HG03432 (cell line): ENCODE results near the gene PLEKHA6.

ENCODE experiments used
- ATAC-seq: cut with Tn5 transposase; IDR thresholded peaks from one replicate; pipeline ENCODE4 v1.9.1; 2021; ENCODE audit warnings: mild to moderate bottlenecking, moderate library complexity; ENCODE audit not compliant: unreplicated experiment

Gene PLEKHA6

DNA sequence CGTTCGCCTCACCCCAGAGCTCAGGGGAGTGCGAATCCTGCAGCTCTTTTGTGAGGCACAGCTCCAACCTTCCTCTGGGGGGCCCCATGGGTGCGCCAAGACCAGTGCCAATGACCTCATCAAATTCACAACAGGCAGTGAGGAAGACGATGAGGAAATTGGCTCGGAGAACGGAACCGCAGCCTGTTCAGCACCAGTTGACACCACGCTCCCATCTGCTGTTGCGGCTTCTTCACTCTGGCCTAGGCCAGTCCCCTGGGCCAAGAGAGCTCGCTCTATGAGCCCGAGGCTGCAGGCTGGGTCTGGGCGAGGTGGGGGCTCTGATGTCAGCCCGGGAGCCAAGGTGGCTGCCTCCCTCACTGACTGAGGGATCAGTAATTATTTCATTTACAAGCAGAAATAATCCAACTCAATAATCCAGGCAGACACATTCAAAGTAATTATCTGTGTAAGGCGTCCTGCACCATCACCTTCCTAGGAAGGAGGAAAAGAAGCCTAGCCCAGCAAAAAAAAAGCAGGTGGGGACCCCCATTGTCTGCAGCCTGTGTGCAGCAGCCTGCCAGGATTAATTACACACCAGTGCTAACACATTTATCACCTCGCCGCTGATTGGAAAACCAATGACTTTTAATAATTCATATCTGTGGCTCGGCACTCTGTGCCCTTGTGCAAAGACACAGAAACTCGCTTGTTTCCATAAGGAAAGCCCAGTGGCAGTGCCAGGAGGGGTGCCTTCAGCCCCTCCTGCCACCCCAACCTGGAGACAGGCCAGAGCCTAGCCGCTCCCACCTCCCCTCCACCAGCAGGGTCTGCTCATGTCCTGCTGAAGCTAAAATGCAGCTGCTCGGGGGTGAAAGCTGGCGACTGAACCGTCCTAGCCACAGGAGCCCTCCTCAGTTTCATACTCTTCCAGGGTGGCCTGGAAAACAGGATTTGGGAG lies 1.9 kb downstream of the PLEKHA6 start:
- ATAC-seq = no peak

DNA sequence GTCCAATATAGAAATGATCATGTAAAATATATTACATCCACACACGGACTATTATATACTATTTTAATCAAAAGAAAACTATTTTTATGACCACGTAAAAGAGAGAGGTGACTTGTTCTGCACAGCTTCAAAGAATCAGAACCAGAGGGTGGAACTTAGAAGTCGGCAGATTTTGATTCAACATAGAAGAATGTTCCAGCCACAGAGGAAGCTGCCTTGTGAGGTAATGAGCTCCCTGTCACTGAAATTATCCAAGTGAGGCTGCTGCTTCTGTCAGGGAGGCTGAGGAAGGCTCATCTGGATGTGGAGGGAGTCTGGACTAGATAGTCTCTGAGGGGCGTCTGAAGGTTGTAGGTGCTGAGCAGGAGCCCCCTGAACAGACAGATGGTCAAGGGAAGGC lies 2.7 kb downstream of the PLEKHA6 start:
- no peak for ATAC-seq

DNA sequence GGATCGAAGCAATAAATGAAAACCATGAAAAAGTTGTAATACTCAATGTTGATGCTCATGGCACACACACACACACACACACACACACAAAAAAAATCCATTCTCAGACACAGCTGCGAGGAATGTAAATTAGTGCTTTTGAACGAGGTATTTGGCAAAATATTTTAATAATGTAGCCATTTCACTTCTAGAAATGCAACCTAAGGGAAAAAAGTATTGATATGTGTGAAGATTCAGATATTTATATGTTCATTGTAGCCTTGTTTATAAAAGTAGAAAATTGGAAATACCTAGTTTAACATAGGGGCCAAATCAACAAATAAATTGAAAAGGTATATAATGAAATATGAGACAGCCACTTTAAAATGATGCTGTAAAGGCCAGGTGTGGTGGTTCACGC lies 3.8 kb downstream of the PLEKHA6 start:
- no peak for ATAC-seq

DNA sequence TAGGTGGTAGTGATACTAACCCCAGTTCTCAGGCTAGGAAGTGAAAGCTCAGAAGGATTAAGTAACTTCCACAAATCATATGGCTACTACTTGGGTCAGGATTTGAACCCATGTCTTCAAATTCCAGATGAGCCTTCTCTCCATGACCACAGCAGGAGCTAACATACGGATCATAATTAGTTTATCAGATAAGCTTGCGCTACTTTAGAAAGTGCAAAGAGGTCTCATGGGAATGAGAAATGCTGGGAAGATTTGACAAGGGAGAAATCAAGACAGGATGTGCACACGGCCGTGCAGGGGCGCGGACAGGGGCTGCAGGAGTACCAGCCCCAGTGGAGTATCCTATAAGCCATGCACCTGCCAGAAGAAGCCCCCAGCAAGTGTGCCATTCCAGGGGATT lies 5.2 kb downstream of the PLEKHA6 start:
- ATAC-seq = no peak

DNA sequence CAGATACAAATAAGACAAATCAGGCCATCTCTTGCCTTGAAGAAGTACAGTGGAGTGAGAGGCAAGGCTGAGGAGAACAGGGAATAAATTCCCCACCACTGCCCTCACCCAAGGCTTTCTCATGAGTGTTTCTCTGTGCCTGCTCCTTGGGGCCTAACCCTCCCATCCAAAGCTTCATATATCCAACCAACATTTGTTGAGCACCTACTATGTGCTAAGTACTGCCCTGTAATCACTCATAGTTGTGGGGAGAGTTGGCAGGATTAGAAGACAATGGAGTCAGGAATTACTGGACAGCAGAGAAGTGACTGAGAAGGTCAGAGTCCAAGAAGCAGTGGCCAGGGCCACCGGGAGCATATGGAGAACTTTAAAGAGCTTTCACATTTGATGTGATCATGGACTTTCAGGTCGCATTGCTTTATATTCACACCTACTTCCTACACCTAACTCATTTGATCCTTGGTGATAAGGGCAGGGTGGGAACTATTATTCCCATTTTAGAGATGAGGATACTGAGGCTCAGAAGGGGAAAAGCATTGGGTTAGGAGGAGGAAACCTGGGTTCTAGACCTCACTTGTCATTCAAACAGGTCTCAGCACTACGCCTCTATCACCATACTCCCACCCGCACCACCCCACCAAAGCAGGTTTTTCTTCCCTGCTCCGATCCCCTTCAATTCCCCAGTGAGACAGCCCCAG lies 6.4 kb downstream of the PLEKHA6 start:
- no peak for ATAC-seq

DNA sequence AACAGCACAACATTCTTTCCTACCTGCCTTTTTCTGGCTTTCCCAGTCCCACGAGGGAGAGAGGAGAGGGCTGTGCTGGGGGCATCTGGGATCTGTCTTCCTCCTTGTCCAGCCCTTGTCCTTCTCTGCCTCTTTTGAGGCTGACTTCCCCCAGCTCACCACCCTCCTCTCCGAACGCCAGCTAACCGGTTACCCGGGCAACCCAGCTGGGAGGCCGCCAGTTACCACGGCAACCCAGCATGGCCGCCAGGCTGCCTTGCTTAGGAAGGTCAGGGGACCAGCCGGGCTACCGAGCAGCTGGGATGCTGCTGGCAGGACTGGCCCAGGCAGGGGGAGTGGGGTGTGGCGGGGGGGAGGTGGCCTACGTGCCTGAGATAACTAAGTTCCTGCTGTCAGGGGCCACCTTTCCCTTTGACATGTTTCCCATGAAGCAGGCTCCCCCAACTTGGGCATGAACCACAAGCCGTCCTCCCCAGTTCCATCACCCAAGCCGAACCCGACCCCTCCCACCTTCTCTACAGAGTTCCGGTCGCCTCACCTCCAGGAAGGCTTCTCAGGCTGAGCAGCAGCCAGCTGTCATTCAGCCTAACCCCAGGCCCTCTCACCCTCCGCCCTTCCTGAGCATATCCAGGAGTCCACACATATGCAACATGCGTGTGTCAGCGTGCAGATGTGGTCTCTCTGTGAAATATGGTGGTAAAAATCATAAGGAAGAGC lies 8.7 kb downstream of the PLEKHA6 start:
- ATAC-seq = no peak

DNA sequence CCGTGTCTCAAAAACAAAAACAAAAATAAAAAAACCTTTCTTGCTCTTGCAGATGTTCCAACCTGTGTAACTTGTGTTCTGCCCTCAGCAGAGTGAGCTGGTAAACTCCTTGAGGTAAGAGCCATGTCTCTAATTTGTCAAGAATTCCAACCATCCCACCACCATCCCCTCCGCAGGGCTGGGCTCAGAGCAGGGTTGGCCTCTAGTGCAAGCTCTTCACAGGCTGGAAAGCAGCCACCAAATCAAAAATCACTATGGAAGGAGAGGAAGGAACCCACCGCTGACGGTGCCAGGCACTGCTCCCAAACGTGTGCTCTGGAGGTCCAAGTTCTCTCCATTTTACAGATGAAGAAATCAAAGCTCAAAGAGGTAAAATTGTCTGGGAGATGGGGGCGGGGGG lies 9.4 kb downstream of the PLEKHA6 start:
- ATAC-seq = no peak

DNA sequence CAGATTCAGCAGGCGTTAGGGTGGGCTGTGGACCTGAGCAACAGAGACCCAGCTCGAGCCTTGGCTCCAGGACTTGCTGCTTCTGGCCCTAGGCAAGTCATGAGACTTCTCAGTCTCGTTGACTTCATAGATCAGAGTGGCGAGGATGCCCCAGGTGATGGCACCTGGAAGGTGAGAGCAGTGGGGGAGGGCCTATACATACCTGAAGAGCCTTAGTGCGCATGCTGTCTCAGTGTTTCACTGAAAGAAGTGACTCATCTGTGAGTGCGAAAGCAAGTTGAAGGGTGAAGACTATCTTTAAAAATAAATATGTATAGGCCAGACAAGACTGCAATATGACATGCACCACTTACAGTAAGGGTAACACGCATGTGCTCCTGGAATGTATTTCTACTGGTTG lies 10.1 kb downstream of the PLEKHA6 start:
- no peak for ATAC-seq

DNA sequence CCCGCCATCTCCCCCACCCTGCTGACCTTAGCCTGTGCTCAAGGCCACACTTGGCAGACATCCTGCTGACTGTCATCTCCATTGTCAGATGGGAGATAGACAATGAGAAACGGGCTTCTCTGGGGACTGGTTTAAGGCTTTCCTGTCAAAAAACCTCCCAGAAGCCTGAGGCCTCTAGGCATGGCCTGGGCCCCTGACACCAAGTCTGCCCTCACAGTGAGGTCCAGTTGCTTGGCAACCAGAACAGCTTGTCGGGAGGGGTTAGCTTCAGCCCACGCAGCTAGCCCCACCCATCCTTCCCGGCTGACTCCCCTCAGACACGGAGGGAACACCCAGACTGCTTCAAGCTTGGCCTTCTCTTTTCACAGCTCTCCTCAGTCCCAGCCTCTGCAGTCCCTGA lies 11.0 kb downstream of the PLEKHA6 start:
- no peak for ATAC-seq

DNA sequence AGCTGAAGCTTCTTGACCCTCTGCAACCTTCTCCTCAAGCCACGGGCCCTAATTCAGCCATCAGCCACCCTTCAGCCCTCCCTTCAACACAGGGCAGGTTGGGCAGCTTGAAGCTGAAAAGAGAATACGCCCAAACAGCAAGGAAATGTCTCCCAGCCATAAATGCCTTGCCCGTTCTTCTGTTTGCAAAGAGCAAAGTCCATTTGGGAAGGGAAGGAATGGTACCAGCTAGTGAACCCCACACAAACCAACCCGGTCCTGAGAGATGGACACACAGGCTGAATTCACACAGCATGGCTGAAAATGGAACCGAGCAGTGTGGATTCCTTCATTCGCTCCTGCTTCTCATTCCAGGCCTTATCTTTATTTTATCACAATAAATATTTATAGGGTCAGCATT lies 11.5 kb downstream of the PLEKHA6 start:
- no peak for ATAC-seq

DNA sequence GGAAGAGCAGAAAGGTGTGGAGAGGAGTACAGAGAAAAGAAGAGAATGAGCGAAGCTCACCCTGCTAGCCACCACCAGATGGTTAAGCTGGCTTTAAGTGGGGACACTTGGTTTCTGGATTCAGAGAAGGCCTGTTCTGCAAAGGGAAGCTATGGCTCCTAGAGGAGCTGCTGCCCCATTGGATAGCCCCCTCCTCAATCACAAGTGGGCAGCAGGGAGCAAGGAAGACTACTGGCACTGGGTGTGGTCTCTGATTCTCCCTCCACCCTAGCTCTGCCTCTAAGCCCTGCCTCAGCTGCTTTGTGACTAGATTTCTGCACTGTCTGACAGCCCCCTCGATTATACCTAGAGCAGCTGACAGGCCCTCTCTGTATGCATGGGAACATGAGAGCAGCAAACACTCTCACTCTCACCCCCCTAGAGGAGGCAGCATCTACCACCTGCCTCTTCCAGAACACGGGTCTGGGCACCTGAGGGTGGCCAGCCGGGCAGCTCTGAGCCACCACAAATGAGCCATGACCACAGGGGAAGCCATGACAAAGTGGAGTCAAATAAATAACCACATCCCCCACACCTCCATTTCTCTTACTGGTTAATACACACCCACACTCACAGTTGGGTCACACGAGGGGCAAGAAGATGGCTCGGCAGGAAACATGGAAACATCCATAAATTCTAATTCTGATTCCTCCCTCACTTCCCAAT lies 13.6 kb downstream of the PLEKHA6 start:
- ATAC-seq = no peak

DNA sequence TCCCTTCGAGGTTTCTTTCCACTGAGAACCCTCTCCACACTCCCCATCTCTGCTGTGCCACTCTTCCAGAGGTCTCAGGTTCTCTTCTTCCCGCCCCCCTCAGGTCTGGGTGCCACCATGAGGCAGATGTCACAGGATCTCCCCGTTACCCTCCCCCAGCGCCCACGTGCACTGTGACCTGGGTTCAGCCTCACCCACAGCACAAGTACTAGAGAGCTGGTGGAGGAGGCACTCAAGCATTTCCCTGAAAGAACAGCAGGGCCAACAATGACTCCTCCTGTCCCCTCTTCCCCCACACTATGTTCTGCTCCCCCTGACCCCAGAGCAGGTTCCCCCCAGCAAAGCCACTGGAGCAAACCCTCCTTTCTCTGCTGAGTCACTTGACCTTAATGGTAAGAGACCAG lies 14.3 kb downstream of the PLEKHA6 start:
- no peak for ATAC-seq

DNA sequence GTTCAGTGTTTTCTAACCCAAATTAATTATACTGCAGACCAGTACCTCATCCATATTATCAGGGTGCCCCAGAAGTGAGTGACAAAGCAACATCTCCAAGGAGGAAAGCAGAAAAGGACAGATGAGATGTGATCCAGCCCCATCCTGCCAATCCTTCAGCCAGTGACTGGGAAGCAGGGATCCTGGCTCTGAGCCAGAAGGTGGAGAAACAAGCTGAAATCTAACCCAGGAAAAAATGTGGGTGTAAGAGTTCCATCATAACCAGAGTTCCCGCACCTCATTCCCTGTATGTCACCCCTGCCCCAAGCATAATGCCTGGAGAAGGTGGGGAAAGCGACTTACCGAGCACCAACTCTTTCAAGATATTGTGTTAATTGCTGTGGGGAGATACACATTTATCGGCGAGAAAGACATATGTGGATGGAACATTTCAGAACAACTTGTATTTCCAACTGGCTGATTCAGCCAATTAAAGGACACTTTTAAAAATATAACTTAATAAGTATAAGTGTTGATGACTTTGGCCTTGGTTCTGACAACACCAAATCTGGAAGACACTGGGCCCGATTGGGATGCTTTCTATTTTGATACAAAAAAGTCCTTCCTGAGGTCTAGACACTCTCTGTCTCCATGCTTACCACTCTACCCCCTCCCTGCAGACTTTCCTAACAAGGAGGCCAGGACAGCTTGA lies 14.9 kb downstream of the PLEKHA6 start:
- no peak for ATAC-seq

DNA sequence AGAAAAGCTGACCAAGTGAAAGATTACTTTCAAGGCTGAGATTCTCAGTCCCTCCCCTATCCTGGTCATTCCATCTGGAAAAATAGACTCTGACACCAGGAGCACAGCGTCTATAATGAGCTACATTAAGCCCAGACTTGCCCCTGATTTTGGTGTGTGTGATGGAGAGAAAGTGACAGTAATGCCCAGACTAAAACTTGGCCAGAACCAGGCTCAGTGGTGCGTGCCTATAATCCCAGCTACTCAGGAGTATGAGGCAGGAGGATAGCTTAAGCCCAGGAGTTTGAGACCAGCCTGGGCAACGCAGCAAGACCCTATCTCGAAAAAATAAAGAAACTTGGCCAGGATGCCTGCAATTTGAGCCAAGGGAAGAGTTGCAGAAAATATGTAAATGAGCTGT lies 15.9 kb downstream of the PLEKHA6 start:
- no peak for ATAC-seq

DNA sequence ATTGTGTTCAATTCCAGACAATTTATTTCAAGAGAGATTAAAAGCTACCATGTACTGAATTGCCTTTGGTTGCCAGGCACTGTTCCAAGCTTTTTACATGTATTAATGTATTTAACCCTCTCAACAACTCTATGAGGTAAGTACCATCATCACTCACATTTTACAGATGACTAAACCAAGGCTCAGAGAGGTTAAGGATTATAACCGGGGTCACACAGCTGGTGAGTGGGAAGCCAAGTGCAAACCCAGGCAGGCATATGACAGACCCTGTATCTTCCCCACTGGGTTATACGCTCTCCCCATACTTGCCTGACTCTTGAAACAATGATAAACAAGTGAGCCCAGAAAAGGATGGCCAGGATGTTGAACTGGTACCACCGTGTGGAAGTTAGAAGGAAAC lies 16.5 kb downstream of the PLEKHA6 start:
- ATAC-seq = no peak

DNA sequence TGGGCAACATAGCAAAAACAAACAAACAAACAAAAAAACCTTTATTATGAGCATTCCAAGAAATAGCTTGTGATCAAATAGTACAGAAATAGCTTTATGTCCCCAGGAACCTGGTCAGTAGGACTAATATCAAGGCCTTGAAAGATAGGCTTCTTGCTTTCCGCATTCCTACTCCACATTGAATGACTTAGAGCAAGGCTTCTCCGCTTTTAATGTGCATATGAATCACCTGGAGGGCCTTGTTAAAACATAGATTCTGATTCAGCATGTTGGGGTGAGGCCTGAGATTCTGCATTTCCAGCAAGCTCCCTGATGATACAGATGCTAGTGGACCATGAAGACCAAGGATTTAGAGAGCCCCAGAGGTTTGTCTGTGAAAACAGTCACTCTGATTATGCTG lies 17.4 kb downstream of the PLEKHA6 start:
- ATAC-seq = no peak

DNA sequence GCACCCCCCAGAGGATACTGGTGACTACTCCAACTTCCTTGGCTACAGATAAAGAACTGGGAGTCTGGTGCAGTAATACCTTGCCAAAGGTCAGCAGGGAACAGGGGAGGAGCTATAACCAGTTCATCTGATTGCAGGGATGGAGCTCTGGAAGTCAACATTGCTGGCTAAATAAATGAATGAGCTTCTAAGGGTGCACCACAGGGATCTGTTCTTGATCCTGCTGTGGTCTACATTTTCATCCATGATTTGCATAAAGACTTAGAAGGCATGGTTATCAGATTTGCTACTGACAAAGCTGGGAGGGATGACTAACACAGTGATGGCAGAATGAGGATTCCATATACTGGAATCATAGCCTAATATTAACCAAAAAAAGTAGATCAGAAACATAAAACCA lies 18.3 kb downstream of the PLEKHA6 start:
- ATAC-seq = no peak

DNA sequence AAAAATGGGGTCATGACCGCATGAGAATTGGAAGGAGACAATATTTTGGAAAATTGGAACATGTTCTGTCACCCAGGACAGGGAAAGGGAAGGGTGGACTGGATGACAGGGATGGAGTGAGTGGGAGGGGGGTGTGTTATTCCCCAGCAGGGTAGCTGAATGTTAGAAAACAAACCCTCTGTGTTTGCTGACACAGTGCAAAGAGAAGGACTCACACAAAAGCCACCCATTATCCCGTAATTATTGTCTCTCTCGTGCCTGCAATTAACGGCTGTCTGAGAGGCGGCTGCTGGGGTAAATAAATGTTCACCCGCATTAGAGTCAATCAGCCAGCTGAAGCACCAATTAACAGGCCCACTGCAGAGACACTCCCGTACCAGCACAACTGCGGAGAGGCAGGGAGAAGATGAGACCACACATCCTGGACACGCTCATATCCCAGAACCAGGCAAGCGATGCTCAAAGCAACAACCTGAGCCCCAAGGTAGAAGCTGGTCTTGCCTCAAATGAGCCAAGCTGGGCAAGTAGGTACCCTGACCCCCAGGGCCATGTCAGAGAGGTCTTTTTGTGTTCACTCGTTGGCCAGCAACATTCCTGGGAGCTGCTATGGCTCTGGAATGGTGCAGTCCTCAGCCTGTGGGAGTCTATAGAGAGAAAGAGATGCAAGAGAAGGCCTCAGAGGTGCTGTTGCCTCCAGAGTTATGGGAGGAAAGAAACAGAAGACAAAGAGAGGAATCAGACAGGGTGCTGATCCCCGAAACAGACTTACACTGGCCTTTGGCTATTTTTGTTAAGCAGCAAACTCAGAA lies 19.4 kb downstream of the PLEKHA6 start:
- no peak for ATAC-seq

DNA sequence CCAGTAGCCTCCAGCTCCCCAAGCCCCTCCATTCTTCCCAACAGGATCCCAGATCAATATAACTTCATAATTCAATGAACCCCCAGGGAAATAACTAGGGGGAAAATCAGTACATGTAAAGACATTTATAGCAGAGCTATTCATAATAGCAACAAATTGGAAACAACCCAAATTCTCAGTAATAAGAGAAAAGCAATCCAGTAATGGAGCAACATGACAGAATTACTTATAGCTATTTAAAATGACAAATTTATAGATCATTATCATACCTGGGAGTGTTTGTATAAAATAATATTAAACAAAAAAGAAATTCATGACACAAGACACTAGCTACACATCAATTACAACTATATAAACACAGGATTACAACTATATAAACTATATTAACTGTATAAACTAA lies 20.2 kb downstream of the PLEKHA6 start:
- ATAC-seq = no peak

DNA sequence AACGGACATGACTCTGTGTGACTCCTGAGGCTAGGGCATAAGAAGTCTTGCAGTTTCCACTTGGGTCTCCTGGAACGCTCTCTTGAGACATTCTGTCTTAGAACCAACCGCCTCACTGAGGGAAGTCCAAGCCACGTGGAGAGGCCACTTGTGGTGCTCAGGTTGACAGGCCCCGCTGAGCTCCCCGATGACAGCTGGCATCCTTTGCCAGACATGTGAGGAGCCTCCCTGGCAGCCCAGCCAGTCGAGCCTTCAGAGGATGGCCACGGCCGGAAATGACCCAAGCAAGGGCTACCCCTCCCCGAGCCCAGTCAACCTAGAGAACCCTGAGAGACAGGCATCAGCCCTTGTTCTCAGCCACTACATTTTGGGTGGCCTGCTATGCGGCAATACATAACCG lies 20.7 kb downstream of the PLEKHA6 start:
- no peak for ATAC-seq
